Measurements from ENCODE around the gene WDR27.

GRCh38 chr6:169491482-169491881 lies 210.3 kb downstream of the WDR27 start:
- TF ChIP-seq CTCF (IDR thresholded peaks at IDR 0.05) (no peak), POLR2A (IDR thresholded peaks at IDR 0.05) (no peak)
